Measurements from ENCODE around the gene DNAJB2.
"Not testable (repeated sequence)": the region's sequence is repeated elsewhere in the genome, so short reads cannot be mapped to it uniquely, and the experiment has no call there.

Gene DNAJB2

GRCh38 chr2:219300022-219300421 is 20.9 kb downstream of the DNAJB2 start:
- Histone ChIP-seq H3K4me1 (ENCODE audit: control insufficient read depth, insufficient read depth, low read length) (no peaks in the 10 kb centered on the region), H3K27me3 (ENCODE audit: control insufficient read depth, insufficient read depth, low read length) (peaks cover 2% of the 10 kb centered on the region), H3K27ac (ENCODE audit: low read depth, low read length) (no peak overlapping the region)

DNA sequence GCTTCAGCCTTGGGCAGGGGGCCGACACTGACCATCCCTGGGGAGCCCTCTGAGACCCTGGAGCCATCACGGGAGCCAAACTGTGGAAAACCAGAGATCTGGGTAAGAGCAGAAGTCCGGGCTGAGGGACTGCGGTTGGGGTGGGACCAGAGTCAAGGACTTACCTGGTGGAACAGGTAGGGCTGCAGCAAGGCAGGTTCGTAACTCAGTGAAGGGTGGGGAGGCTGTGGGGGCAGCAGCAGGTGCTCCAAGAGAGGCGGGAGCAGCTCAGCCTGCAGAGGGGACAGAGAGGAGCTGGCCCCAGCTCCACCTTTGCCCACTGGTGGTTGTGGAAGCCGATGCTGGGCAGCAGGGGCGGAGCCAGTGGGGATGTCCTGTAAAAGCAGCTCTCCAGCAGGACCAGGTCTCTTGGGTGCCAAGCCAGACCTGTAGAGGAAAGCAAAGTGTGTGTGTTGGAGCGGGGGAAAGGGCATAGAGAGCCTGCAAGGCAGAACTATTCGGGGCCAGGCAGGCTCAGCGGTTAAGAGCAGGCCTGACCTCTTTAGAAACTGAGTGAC is 23.3 kb downstream of the DNAJB2 start:
- Histone ChIP-seq H3K27me3 (ENCODE audit: control insufficient read depth, insufficient read depth, low read length) (peaks cover 2% of the 10 kb centered on the region), H3K4me3 (ENCODE audit: low read length) (no peak overlapping the region), H3K4me1 (ENCODE audit: control insufficient read depth, insufficient read depth, low read length) (no peaks in the 10 kb centered on the region), H3K36me3 (ENCODE audit: control insufficient read depth, insufficient read depth, low read length) (no peaks in the 10 kb centered on the region), H3K9ac (ENCODE audit: low read length) (no peak overlapping the region), H3K27ac (ENCODE audit: low read depth, low read length) (no peak overlapping the region)

More at GRCh38 chr2:219300022-219300421, 20.9 kb downstream of the DNAJB2 start:
- Histone ChIP-seq H3K9ac (ENCODE audit: low read length) (no peak overlapping the region), H3K36me3 (ENCODE audit: control insufficient read depth, insufficient read depth, low read length) (no peaks in the 10 kb centered on the region), H3K4me3 (ENCODE audit: low read length) (no peak overlapping the region)

GRCh38 chr2:219304223-219304622 is 25.1 kb downstream of the DNAJB2 start:
- no peak overlapping the region for H3K27ac ChIP-seq (ENCODE audit: low read depth, low read length)
- no peak overlapping the region for H3K9ac ChIP-seq (ENCODE audit: low read length)
- H3K36me3 ChIP-seq (ENCODE audit: control insufficient read depth, insufficient read depth, low read length): no peaks in the 10 kb centered on the region
- H3K4me1 ChIP-seq (ENCODE audit: control insufficient read depth, insufficient read depth, low read length): no peaks in the 10 kb centered on the region
- H3K27me3 ChIP-seq (ENCODE audit: control insufficient read depth, insufficient read depth, low read length): peaks cover 2% of the 10 kb centered on the region
- H3K4me3 ChIP-seq (ENCODE audit: low read length): no peak overlapping the region

DNA sequence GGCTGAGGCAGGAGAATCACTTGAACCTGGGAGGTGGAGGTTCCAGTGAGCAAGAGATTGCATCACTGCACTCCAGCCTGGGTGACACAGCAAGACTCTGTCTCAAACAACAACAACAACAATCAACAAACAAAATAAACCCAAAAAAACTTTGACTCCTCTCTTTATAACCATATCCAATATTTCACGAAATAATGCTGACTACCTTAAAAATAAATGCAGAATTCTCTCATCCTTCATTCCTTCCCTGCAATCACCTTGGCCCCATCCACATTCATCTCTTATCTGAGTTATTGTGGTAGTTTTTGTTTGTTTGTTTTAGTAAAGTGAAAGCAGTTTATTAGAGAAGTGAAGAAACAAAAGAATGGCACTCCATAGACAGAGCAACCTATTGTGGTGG is 26.9 kb downstream of the DNAJB2 start:
- H3K36me3 ChIP-seq (ENCODE audit: control insufficient read depth, insufficient read depth, low read length): no peaks in the 10 kb centered on the region
- H3K27me3 ChIP-seq (ENCODE audit: control insufficient read depth, insufficient read depth, low read length): peaks cover 5% of the 10 kb centered on the region

GRCh38 chr2:219308142-219309101 is 29.3 kb downstream of the DNAJB2 start:
- no peaks in the 10 kb centered on the region for H3K36me3 ChIP-seq (ENCODE audit: control insufficient read depth, insufficient read depth, low read length)
- H3K4me1 ChIP-seq (ENCODE audit: control insufficient read depth, insufficient read depth, low read length): no peaks in the 10 kb centered on the region
- H3K4me3 ChIP-seq (ENCODE audit: low read length): no peak overlapping the region
- H3K9ac ChIP-seq (ENCODE audit: low read length): no peak overlapping the region
- peaks cover 4% of the 10 kb centered on the region for H3K27me3 ChIP-seq (ENCODE audit: control insufficient read depth, insufficient read depth, low read length)
- H3K27ac ChIP-seq (ENCODE audit: low read depth, low read length): no peak overlapping the region

More for the DNA sequence above, 26.9 kb downstream of the DNAJB2 start:
- Histone ChIP-seq H3K4me1 (ENCODE audit: control insufficient read depth, insufficient read depth, low read length) (no peaks in the 10 kb centered on the region), H3K9ac (ENCODE audit: low read length) (no peak overlapping the region), H3K4me3 (ENCODE audit: low read length) (no peak overlapping the region), H3K27ac (ENCODE audit: low read depth, low read length) (no peak overlapping the region)

GRCh38 chr2:219309278-219309677 is 30.1 kb downstream of the DNAJB2 start, which contains the start of gene PTPRN:
TSS of gene PTPRN (minus strand) at chr2:219309401. CDS start at chr2:219309332, 69 bp downstream.
- Histone ChIP-seq H3K4me3 (ENCODE audit: low read length) (no peak within 1 kb of the TSS), H3K27ac (ENCODE audit: low read depth, low read length) (no peak within 1 kb of the TSS), H3K36me3 (ENCODE audit: control insufficient read depth, insufficient read depth, low read length) (no peaks in the 10 kb centered on the region), H3K9ac (ENCODE audit: low read length) (no peak within 1 kb of the TSS), H3K27me3 (ENCODE audit: control insufficient read depth, insufficient read depth, low read length) (peaks cover 4% of the 10 kb centered on the region), H3K4me1 (ENCODE audit: control insufficient read depth, insufficient read depth, low read length) (no peaks in the 10 kb centered on the region)

DNA sequence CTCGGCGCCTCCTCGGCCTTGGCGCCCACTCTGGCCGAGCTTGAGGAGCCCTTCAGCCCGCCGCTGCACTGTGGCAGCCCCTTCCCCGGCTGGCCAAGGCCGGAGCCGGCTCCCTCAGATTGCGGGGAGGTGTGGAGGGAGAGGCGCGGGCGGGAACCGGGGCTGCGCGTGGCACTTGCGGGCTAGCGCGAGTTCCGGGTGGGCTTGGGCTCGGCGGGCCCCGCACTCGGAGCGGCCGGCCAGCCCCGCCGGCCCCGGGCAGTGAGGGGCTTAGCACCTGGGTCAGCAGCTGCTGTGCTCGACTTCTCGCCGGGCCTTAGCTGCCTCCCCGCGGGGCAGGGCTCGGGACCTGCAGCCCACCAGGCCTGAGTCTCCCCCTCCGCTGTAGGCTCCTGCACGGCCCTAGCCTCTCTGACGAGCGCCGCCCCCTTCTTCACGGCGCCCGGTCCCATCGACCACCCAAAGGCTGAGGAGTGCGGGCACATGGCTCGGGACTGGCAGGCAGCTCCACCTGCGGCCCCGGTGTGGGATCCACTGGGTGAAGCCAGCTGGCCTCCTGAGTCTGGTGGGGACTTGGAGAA is 33.6 kb downstream of the DNAJB2 start:
- not testable (repeated sequence) for H3K4me1 ChIP-seq (ENCODE audit: control insufficient read depth, insufficient read depth, low read length); H3K27ac ChIP-seq (ENCODE audit: low read depth, low read length); H3K36me3 ChIP-seq (ENCODE audit: control insufficient read depth, insufficient read depth, low read length); H3K27me3 ChIP-seq (ENCODE audit: control insufficient read depth, insufficient read depth, low read length); H3K4me3 ChIP-seq (ENCODE audit: low read length); H3K9ac ChIP-seq (ENCODE audit: low read length)

DNA sequence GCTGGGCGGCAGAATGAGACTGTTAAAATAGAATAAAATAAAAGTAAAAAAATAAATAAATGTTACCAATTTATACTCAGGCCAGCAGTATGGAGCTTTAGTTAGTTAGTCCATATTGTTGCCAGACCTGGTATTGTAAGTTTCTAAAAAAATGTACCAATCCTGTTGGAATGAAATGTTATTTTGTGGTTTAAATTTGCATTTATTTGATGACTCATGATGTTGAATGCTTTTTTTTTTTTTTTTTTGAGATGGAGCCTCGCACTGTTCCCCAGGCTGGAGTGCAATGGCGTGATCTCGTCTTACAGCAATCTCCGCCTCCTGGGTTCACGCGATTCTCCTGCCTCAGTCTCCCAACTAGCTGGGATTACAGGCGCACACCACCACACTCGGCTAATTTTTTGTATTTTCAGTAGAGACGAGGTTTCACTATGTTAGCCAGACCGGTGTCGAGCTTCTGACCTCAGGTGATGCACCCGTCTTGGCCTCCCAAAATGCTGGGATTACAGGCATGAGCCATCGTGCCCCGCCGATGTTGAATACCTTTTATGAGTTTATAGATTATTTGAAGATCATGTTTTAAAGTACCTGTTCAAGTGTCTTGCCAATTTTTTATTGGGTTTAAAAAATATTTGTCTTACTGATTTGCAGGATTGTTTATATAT is 35.8 kb downstream of the DNAJB2 start:
- Histone ChIP-seq H3K4me1 (ENCODE audit: control insufficient read depth, insufficient read depth, low read length) (no peaks in the 10 kb centered on the region), H3K4me3 (ENCODE audit: low read length) (no peak overlapping the region), H3K36me3 (ENCODE audit: control insufficient read depth, insufficient read depth, low read length) (no peaks in the 10 kb centered on the region), H3K27ac (ENCODE audit: low read depth, low read length) (no peak overlapping the region), H3K27me3 (ENCODE audit: control insufficient read depth, insufficient read depth, low read length) (peaks cover 4% of the 10 kb centered on the region), H3K9ac (ENCODE audit: low read length) (no peak overlapping the region)

GRCh38 chr2:219323434-219323833 is 44.3 kb downstream of the DNAJB2 start:
- no peak overlapping the region for H3K4me3 ChIP-seq (ENCODE audit: low read length)
- H3K9ac ChIP-seq (ENCODE audit: low read length): no peak overlapping the region
- no peaks in the 10 kb centered on the region for H3K36me3 ChIP-seq (ENCODE audit: control insufficient read depth, insufficient read depth, low read length)
- H3K4me1 ChIP-seq (ENCODE audit: control insufficient read depth, insufficient read depth, low read length): no peaks in the 10 kb centered on the region
- no peaks in the 10 kb centered on the region for H3K27me3 ChIP-seq (ENCODE audit: control insufficient read depth, insufficient read depth, low read length)
- no peak overlapping the region for H3K27ac ChIP-seq (ENCODE audit: low read depth, low read length)

DNA sequence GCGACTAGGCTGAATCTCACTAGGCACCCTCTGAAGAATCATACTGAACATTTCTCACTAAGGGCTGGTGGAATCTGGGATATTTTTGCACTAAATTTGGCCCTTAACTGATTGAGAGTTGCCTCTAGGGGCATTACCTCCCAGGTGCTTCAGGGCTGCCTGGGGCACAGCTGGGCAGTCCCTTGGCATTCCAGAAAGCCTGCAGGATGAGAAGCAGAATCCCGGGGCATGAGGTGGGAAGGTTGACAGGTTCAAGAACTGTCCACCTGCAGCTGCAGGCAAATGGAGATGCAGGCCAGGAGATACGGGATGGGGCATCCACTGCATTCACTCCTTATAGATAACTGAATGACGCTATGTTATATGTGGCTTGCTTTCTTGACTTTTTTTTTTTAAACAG is 46.0 kb downstream of the DNAJB2 start:
- H3K4me3 ChIP-seq (ENCODE audit: low read length): no peak overlapping the region
- H3K4me1 ChIP-seq (ENCODE audit: control insufficient read depth, insufficient read depth, low read length): no peaks in the 10 kb centered on the region
- H3K36me3 ChIP-seq (ENCODE audit: control insufficient read depth, insufficient read depth, low read length): no peaks in the 10 kb centered on the region
- no peak overlapping the region for H3K9ac ChIP-seq (ENCODE audit: low read length)
- H3K27me3 ChIP-seq (ENCODE audit: control insufficient read depth, insufficient read depth, low read length): peaks cover 3% of the 10 kb centered on the region
- H3K27ac ChIP-seq (ENCODE audit: low read depth, low read length): no peak overlapping the region

GRCh38 chr2:219325657-219326315 is 46.6 kb downstream of the DNAJB2 start:
- Histone ChIP-seq H3K4me1 (ENCODE audit: control insufficient read depth, insufficient read depth, low read length) (no peaks in the 10 kb centered on the region), H3K36me3 (ENCODE audit: control insufficient read depth, insufficient read depth, low read length) (no peaks in the 10 kb centered on the region), H3K9ac (ENCODE audit: low read length) (no peak overlapping the region), H3K27me3 (ENCODE audit: control insufficient read depth, insufficient read depth, low read length) (peaks cover 3% of the 10 kb centered on the region), H3K4me3 (ENCODE audit: low read length) (no peak overlapping the region), H3K27ac (ENCODE audit: low read depth, low read length) (no peak overlapping the region)

GRCh38 chr2:219327719-219328118 is 48.6 kb downstream of the DNAJB2 start:
- H3K4me3 ChIP-seq (ENCODE audit: low read length): no peak overlapping the region
- H3K27ac ChIP-seq (ENCODE audit: low read depth, low read length): no peak overlapping the region
- peaks cover 13% of the 10 kb centered on the region for H3K27me3 ChIP-seq (ENCODE audit: control insufficient read depth, insufficient read depth, low read length)
- no peaks in the 10 kb centered on the region for H3K36me3 ChIP-seq (ENCODE audit: control insufficient read depth, insufficient read depth, low read length)
- no peaks in the 10 kb centered on the region for H3K4me1 ChIP-seq (ENCODE audit: control insufficient read depth, insufficient read depth, low read length)
- H3K9ac ChIP-seq (ENCODE audit: low read length): no peak overlapping the region

All from rectal smooth muscle tissue (tissue), 1 donor.